Right renal pelvis (tissue), 4 donors: ENCODE results near the gene PRKCD. TPM values are rescaled to one million over a fixed set of nuclear protein-coding genes. Genes with fewer than 3 reads are reported as not detected.
"Not testable (repeated sequence)": the region's sequence is repeated elsewhere in the genome, so short reads cannot be mapped to it uniquely, and the experiment has no call there.

Experiments used
- DNase-seq, 4 donors: peaks; one replicate each; pipeline ENCODE4 v3.0.0-alpha.2; 2013; ENCODE audit warnings: low read depth in 4 of 4, low spot score in 3 of 4, missing footprints in 1 of 4
- polyA plus RNA-seq, 4 donors: library from polyadenylated mRNA; unstranded; fragments of 120-200 nt; gene quantifications; one replicate each; pipeline ENCODE4 v1.2.1, GENCODE V29; 2013; ENCODE audit not compliant: insufficient read length in 4 of 4

PRKCD gene
- polyA plus RNA-seq, 4 donors = 20.0 to 25.5 (median 22.6) TPM

DNA sequence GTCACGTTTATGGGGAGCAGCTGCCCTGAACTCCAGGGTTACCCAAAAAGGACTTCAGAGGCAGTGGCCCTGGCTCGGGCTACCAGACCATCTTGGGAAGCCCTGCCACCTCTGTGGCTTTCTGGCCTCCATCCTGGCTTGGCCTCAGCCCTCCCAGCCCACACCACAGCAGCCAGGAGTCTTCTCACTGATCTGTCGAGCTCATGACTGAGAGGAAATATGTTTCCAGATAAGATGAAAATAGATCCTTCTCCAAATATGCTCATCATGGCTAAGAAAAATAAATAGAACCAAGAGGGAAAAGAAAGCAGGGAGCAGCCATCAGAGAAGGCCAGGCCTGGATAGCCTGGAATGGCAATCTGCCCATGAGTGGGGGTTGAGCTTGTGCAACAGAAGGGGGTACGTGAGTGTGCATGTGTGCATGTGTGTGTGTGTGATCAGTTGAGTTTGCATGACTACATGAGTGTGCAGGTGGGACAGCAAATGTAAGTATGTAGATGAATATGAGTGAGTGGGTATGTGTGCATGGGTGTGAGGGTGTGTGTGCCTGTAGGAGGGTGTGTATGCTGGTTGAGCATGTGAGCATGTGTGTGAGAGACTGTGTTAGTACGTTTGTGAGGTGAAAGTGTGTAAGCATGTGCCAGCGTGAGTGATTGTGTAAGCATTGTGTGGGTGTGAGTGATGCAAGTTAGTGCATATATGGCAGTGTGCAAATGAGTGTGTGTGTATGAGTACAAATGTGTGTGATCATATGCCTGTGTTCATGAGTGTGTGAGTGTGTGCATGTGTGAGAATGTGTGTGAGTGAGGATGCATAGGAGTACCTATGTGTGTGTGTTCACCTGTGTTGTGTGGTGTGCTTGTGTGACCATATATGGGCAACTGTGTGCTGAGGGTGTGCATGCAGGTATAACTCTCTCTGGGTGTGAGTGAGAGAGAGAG is 20.8 kb upstream of the PRKCD start:
- no peak for DNase-seq

DNA sequence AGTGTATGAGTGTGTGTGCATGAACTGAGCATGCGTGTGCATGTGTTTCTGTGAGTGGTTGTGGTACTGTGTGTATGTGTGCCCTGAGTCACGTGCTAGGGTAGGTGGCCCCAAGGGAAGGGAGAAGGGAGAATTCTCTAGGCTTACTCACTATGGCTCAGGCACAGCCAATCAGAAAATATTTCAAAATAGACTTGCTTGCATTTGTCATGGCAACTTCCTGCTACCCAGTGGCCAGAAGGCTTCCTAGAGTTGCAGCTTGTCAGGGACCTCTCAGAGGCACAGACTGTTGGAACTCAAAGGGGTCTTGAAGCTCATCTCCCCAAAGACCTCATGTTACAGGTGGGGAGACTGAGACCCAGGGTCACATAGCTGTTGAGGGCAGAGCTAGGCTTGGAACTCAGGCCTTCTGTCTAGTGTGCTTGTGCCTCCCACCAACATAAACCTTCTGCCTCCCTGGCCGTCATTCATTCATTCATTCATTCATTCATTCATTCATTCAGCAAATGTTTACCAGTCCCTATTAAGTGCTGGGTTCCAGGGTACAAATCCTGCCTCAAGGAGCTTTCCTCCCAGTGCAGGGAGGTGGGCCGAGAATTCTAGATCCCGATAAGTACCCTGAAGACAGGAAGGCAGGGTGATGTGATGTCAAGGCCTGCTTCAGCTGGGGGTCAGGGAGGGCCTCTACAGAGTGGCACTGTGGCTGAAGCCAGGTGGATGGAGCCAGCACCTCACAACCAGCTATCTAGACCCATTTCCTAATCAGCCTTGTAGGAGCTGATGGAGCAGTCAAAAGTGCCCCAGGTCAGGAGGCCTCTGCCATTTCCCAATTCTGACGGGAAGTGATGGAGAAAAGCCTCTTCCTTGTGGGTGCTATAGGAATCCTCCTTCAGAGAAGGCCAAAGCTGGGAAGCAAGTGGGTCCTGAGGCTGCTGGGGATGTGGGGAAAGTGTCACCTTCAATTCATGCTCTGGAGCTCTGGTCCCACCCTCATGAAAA is 19.9 kb upstream of the PRKCD start:
- no peak for DNase-seq

DNA sequence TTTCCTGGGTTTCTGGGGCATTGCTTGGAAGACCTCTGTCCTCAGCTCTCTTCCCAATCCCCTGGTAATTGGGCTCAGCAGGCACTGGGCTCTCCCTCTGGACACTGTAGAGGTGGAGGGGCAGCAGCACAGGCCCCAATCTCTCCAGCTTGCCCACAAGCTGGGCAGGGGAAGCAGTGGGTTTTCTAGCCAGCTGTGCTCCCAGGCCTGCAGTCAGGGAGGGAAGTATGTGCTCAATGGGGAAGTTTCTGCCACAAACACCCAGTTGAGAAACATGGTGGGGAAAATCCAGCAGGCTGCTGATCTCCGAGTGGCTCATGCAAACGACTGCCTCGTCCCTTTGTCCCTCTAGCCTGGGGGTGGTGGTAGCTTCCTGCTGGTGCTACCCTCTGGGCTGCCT is 18.0 kb upstream of the PRKCD start:
- DNase-seq = no peak

DNA sequence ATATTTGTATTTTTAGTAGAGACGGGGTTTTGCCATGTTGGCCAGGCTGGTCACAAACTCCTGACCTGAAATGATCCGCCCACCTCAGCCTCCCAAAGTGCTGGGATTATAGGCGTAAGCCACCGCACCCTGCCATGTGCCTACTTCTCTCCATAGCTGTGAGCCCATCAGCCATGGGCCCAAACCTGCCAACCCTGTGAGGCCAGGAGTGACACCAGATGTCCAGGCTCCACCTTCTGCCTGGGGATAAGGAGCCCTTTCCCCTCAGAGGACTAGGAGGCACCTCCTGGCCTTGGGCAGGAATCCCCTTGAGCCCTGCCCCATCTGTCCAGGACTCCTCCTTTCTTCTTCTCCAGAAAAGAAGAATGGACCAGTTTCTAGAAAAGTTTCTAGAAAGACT is 16.6 kb upstream of the PRKCD start:
- DNase-seq = no peak

DNA sequence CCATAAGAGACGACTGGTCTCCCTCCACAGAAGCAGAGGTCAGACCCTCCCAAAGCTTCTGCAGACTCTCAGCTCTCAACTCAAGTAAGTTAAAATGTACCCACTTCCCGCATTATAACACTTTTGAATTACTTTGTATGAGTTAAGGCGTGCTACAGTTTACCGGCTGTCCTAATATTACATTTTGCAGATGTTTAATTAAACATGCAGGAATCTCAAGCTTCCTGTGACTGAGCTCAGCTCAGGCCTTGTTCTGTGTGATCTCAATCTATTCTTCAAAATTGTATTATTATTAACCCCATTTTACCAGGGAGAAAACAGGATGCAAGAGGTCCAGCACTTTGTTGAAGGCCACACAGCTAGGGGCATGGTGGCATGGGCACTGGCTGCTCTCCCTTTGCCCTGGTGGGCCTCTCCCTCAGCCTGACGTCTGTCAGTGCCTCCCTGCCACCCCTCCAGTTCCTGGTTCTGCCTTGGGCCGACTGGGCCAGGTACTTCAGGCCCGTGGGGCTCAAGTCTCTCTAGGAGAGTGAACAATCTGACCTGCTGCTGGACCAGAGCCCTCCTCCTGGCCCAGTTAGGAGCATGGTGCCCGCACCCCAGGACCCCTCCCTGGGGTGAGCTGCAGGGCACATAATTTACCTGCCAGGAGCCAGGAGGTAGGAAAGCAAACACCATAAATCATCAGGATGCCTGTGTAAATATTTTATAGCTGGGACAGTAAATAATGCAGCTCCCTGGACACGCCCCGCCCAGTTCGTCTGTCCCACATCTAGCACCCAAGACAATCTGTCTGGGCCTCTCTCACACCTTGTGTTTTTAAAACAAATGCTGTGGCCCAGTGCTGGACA is 15.9 kb upstream of the PRKCD start:
- DNase-seq = no peak

DNA sequence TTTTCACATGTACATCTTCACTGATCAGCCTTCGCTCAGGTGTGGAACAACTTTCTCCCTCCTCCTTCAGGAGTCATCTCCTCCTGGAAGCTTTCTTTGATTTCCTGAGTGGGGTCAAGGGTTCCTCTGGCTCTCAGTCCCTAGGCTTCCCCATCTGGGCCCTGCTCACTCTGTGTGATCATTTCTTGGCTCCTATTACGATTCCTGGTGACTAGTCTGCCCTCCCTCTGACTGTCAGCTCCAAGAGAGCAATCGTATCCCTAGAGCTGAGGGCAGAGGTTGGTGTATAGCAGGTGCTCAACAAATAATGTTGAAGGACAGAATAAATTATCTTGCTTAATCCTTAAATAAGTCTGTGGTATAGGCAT is 15.3 kb upstream of the PRKCD start:
- no peak for DNase-seq

DNA sequence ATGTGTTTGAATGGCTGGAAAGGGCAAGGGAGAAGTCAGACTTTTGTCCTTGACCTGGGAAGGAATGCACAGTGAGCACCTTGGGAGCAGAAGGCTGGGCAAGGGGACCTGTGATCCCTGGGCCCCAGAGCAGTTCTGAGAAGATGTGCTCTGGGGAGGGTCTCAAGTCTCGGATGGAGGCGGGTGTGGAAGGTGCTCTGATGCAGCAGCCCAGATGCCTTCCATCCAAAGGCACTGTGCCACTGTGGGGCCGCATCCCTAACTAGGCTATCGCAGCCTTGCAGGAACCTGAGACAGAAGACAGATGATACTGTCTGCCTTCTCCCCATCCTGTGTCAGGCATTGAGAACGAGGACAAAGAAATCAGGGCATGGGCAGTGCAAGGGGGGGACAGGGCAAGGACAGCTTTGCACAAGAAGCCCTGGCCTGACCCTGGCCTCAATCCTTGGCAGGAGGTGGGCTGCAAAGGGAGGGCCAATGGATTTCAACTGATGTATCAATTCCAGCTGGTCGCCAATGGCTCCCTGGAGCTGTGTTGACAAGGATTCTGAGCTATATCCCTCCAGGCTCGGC is 14.6 kb upstream of the PRKCD start:
- no peak for DNase-seq

DNA sequence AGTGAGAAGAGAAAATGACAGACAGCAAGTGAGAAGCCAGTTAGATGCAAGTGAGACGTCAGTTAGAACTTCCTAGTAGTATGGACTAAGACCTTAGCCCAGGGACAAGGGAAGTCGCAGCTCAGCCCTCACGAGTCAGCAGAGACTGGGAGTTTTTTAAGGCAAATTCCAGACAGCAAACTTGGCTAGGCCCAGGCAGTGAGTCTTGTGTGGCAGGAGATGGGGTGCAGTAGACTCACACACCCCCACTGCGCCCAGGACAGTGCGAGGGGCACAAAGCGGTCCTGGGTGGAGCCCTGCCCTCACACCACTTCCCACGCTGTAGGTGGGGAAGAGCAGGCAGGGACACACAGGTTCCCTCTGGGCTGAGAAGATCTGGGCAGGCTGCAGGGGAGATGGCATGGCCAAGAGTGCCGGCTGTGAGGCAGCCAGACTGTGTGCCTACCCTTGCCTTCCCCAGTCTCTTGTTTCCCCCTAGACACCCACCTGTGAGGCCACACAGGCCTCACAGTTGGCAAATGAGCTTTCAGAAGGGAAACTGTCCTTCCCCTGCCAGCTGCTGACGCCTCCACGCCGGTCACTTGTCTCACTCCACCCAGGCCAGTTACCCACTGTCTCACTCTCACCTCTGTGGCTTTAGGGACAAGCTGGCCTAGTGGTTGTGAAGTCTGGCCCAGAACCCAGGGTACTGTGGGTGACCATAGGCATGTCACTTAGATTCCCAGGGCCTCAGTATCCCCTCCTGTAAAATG is 13.7 kb upstream of the PRKCD start:
- DNase-seq = no peak

DNA sequence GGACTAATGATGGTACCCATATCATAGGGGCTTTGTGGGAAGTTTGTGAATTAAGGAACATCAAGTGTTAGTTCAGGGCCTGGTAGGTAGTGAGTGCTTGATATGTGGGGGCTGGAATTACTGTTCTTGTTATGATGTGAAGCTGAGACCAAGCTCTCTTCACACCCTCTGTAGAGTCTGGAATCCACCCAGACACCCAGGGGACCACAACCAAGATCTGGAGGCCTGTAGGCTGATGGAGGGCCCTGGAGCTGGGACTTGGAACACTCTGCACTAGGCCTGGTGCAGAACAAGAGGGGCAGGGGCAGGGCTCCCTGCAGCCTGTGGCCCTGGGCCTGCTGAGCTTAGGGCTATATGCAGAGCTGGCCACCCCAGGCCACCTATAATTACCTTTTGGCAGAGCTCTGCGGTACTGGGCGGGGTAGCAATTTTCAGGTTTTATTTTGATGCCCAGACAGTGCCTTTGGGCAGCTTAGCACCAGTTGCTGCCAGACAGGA is 13.1 kb upstream of the PRKCD start:
- no peak for DNase-seq

DNA sequence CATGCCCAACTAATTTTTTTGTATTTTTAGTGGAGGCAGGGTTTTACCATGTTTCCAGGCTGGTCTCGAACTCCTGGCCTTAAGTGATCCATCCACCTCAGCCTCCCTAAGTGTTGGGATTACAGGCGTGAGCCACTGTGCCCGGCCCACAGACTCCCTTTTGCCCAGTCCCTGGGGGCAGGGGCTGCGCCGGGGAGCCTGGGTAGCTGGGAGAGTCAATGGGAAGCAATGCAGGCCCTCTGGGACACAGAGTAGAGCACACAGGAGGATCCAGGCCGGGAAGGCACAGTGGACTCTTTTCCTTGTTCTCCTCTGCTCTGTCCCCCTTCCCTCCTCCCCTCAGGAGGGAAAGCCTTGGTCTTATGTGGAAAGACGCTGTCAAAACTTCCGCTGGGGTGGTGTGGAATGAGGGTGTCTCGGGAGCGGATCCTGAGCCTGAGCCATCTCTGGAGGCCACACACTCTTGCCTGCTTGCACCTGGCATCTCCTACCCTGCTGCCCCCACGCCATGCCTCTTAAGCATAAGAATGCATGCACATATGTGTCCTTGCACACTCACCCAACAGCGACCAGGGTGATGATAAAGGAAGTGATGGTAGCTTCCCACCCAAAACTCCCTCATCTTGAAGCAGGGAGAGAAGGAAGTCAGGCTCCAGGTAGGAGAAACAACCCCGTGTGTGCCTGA is 11.9 kb upstream of the PRKCD start:
- DNase-seq = no peak

DNA sequence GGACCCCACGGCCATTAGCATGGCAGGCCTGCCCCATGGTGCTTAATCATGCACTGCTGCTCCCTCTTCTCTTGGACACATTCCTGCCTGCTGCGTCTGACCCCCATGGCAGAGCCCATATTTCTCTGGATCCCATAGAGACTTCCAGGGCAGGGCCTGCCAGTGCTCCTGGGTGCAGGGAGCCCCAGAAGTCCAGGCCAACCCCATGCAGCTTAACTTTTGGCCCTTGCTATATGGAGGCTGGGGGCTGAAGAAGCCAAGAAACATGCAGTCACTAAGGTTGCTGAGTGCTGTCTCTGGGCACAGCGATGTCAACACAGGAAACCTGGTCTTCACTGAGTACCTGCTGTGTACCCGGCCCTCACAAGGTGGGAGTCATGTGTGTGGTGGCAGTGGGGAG is 11.3 kb upstream of the PRKCD start:
- no peak for DNase-seq

DNA sequence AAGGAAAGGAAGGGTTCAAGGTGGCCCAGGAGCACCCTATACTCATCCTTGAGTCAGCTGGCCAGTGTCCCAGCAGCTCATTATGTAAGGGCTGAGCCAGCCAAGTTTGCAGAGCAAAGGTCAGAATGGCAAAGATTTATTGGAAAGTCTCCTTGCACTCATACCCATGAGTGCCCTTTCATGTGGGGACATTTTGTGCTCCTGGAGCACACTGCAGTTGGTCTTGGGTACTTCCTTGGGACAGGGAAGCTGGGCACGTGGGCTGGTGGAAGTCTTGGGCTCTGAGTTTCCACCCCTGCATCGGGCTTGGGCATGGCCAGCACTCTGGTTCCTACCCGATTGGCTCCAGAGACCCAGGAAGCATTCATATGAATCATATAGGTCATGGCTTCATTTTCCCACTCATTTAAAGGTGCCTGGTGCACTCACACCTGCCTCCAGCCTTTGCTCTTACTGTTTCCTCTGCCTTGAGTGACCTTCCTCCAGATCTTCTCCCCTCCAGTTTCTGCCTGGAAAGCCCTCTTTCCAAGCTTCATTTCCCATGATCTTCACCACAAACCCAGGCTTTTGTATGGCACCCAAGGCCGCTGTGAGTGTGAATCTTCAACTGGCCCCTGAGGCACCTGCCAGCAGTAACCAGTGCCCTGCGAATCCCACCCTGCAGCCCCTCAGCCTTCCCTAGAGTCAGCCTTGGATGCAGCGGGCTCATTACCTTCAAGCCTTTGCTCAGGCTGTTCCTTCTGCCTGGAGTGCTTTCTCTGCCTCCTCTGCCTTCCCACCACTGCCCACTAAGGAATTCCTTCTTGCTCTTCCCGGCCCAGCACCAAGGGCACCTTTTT is 10.5 kb upstream of the PRKCD start:
- no peak for DNase-seq

DNA sequence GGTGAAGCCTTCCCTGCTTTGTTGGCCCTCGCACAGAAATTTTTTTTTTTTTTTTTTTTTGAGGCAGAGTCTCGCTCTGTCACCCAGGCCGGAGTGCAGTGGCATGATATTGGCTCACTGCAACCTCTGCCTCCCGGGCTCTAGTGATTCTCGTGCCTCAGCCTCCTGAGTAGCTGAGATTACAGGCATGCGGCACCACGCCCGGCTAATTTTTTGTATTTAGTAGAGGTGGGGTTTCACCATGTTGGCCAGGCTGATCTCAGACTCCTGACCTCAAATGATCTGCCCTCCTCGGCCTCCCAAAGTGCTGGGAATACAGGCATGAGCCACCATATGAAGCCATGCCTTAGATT is 9.9 kb upstream of the PRKCD start:
- not testable (repeated sequence) for DNase-seq

DNA sequence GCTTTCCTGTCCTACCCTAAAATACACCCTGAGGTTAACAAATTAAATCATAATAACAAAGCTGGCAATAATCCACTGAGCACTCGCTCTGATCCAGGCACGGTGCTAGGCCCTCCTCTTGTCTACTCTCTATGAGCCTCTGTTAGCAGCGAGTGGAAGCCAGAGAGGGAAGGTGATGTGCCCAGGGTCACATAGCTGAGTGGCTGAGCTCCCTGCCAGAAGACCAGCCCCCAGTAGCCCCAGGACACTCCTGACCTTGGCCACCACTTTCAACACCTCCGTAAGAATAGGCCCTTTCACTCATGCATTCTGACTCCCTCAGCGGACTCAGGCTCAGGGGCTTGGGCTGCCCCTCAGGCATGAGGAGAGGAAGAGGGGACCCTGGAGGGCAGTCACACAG is 9.5 kb upstream of the PRKCD start:
- no peak for DNase-seq

DNA sequence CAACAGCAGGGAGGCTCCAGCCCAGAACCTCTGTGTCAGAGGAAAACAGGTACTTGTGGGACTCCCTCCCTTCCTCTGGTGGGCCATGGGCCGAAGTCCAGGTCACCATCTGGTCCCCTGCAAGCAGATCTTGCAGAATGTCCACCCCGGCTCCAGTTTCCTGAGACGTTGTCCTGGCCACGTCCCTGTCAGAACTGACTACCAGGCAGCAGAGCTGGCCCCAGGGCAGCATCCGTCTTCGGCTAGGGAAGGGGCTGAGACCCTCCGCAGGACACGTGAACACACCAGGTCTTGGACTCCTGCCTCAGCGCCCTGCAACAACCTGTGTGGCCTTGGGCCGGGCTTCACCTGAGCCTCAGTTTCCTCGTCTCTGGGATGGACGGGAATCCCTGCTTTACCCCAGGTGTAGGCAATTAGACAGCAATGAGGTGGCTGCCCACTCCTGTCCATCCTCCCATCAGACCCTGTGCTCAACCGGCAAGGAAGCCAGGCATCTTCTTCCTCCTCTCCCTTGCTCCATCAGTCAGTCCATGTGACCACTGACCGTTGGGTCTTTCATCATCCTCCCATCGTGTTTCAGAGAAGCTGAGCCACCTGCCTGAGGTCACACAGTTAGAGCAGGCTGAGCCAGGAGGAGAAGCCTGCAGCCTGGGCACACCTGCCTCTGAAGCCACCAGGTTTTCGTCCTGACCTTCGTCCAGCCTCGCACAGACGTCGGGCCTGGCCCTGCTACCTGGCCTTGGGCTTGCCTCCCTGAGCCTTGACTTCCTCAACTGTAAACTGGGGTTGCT is 8.9 kb upstream of the PRKCD start:
- no peak for DNase-seq

DNA sequence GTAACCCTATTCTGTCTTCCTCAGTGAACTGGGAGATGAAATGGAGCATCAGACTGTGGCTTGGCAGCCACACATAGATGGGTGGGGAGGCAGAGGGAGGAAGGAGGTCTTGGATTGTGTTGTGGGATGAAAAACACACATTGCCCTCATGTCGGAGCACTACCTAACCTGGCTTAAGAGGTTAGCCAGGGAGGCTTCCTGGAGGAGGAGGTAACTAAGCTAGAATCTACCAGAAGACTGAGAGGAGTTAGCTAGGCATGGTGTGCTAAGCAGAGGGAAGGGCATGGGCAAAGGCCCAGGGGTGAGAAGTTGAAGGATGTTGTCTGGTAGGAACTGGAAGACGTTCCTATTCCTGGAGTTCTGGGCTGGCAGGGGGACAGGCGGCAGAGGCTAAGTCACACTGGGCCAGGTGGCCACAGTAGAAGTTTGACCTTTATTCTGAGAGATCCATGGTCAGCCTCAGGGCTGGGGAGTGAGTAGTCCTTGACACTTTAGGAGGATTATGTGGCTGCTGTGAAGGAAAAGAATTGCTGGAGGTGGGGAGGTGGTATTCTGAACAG is 7.7 kb upstream of the PRKCD start:
- DNase-seq = no peak

DNA sequence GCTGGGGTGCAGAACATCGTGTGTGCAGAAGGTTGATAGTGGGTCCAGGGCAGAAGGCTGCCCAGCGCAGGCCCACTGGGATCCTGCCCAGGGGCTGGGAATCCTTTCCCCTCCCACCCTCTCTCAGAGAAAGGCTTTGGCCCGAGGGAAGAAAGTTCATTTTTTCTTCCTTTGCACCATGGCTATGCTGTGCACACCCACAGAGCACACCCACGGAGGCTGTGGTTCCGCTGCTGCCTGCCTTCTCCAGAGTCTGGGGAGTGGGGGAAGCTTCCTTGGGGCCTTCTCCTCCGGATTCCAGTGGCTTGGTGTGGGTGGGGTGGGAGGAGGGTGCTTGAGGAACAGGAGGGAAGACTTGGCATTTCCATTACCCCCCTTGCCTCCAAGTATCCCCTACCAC is 7.0 kb upstream of the PRKCD start:
- DNase-seq = no peak
